ENCODE results near the gene ZSWIM9. TPM values are rescaled to one million over a fixed set of nuclear protein-coding genes. Genes with fewer than 3 reads are reported as not detected.

The ZSWIM9 gene
- total and polyA plus RNA-seq, 4 experiments from 2014 or later = 0.25 to 11.8 (median 6.1) TPM

DNA sequence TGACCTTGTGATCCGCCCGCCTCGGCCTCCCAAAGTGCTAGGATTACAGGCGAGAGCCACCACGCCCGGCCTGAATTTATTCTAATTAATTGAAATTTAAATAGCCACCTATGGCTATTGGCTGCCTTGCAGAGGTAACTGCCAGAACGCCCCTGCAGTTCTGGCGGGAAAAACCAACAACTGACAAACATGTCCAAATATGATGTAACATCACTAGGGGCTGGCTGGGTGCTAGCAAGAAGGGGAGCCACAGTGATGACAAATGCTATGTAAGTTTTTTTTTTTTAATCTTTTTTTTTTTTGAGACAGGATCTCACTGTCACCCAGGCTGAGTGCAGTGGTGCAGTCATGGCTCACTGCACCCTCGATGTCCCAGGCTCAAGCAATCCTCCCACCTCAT is 12.9 kb downstream of the ZSWIM9 start:
- H3K9me3 ChIP-seq (ENCODE audit: control insufficient read depth in 1 of 2, low read length in 2 of 2) = peaks cover 0 to 7% of the 10 kb centered on the region in 2 donors
- no peak overlapping the region for H3K4me3 Mint-ChIP-seq
- H3K27me3 ChIP-seq (ENCODE audit: insufficient read depth, low read length) = no peaks in the 10 kb centered on the region
- H3K27ac ChIP-seq (ENCODE audit: low read depth, low read length) = no peak overlapping the region
- H3K27me3 Mint-ChIP-seq = no peaks in the 10 kb centered on the region
- peaks cover 14 to 23% of the 10 kb centered on the region in 2 donors for H3K36me3 Mint-ChIP-seq
- DNase-seq = no peak
- no peak overlapping the region for H3K4me3 ChIP-seq (ENCODE audit: low read length in 2 of 2)
- H3K9me3 Mint-ChIP-seq = peaks cover 0 to 10% (median 5%) of the 10 kb centered on the region in 8 donors
- no peaks in the 10 kb centered on the region for H3K36me3 ChIP-seq (ENCODE audit: insufficient read depth, low read length)
- no peaks in the 10 kb centered on the region for H3K4me1 Mint-ChIP-seq
- H3K27ac Mint-ChIP-seq = no peak overlapping the region
- POLR2A ChIA-PET (ENCODE audit: partially characterized antibody) = no interaction called here
- intact Hi-C loops (cut with micrococcal nuclease) = no loop called here
- H3K4me1 ChIP-seq (ENCODE audit: insufficient read depth, low read length) = no peaks in the 10 kb centered on the region
- CTCF ChIA-PET (ENCODE audit: partially characterized antibody) = no interaction called here

DNA sequence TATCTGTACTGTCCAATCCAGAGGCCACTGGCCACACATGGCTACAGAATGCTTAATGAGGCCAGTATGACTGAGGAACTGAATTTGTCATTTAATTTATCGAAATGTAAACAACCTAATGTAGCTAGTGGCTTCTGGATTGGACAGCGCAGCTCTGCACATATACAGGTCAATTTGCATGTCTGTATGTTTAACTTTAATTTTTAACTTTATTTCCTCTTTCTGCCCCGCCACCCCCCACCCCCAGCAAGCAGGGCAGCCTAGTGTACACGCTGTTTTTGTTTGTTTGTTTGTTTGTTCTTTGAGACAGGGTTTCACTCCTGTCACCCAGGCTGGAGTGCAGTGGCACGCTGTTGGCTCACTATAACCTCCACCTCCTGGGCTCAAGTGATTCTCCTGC is 15.5 kb downstream of the ZSWIM9 start:
- no peak overlapping the region for H3K4me3 Mint-ChIP-seq
- Histone ChIP-seq H3K4me1 (ENCODE audit: insufficient read depth, low read length) (no peaks in the 10 kb centered on the region), H3K27ac (ENCODE audit: low read depth, low read length) (no peak overlapping the region), H3K9me3 (ENCODE audit: control insufficient read depth in 1 of 2, low read length in 2 of 2) (peaks cover 0 to 7% of the 10 kb centered on the region in 2 donors), H3K4me3 (ENCODE audit: low read length in 2 of 2) (no peak overlapping the region), H3K36me3 (ENCODE audit: insufficient read depth, low read length) (no peaks in the 10 kb centered on the region), H3K27me3 (ENCODE audit: insufficient read depth, low read length) (no peaks in the 10 kb centered on the region)
- H3K9me3 Mint-ChIP-seq = peaks cover 0 to 10% (median 5%) of the 10 kb centered on the region in 8 donors
- peaks cover 18 to 22% of the 10 kb centered on the region in 2 donors for H3K36me3 Mint-ChIP-seq
- no peaks in the 10 kb centered on the region for H3K27me3 Mint-ChIP-seq
- POLR2A ChIA-PET (ENCODE audit: partially characterized antibody) = no interaction called here
- H3K4me1 Mint-ChIP-seq = peaks cover 0 to 8% (median 3%) of the 10 kb centered on the region in 4 donors
- no peak for DNase-seq
- H3K27ac Mint-ChIP-seq = no peak overlapping the region
- CTCF ChIA-PET (ENCODE audit: partially characterized antibody) = interaction anchor here (0.7 kb wide), 1 partner anchor 8 kb away, joined by 3 read pairs; no protein-coding TSS in a partner anchor
- intact Hi-C loops (cut with micrococcal nuclease) = no loop called here

DNA sequence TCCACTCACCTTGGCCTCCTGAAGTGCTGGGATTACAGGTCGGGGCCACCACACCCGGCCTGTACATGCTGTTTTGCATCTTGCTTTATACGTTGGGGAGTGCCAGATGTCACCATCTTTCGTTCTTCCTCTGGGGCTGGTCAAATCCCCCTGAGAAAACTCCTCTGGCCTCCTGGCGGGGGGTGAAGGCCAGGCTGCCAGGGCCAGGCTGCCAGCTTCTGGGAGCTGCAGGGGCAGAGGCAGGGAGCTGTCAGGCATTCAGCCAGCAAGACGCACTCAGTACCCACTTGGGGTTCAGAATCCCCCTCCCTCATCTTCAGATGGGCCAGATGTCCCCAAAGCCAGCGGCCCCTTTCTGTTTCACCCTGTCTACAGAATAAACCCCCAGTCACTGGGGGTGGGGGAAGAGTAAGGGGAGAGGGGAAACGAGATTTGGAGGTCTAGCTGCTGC is 16.1 kb downstream of the ZSWIM9 start:
- Mint-ChIP-seq H3K36me3 (peaks cover 14 to 17% of the 10 kb centered on the region in 2 donors), H3K27ac (no peak overlapping the region), H3K4me3 (no peak overlapping the region), H3K27me3 (no peaks in the 10 kb centered on the region), H3K9me3 (peaks cover 0 to 6% (median 2%) of the 10 kb centered on the region in 8 donors), H3K4me1 (peaks cover 0 to 8% (median 3%) of the 10 kb centered on the region in 4 donors)
- no peak for DNase-seq
- intact Hi-C loops (cut with micrococcal nuclease) = no loop called here
- no peaks in the 10 kb centered on the region for H3K36me3 ChIP-seq (ENCODE audit: insufficient read depth, low read length)
- ChIA-PET CTCF (ENCODE audit: partially characterized antibody) (no interaction called here), POLR2A (ENCODE audit: partially characterized antibody) (no interaction called here)
- peaks cover 0 to 2% of the 10 kb centered on the region in 2 donors for H3K9me3 ChIP-seq (ENCODE audit: control insufficient read depth in 1 of 2, low read length in 2 of 2)
- no peaks in the 10 kb centered on the region for H3K4me1 ChIP-seq (ENCODE audit: insufficient read depth, low read length)
- H3K27ac ChIP-seq (ENCODE audit: low read depth, low read length) = no peak overlapping the region
- H3K27me3 ChIP-seq (ENCODE audit: insufficient read depth, low read length) = no peaks in the 10 kb centered on the region
- H3K4me3 ChIP-seq (ENCODE audit: low read length in 2 of 2) = no peak overlapping the region

DNA sequence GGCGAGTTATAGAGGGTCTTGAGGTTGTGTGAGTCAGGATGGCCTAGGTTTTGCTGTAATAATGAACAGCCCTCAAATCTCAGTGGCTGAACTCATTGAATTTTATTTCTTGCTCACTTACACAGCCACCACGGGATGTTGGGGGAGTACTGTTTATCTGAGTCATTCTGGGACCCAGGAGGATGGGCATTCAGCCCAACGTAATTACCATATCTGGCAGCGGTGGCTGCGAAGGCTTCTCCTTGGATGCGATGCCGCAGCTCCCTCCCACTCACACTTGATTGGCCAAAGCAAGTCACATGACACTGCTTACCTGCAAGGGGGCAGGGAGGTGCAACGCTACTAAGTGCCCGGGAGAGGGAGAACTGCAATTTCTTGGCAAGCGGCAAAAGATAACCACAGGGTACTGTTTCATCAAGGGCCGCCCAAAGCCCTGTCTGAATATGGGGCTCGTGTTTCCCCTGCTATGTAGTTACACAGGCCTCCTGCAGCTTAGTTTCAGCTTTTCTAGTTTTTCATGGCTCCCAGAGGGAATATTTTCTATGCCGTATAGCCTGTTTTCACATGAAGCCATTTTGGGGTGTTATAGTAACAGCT is 19.9 kb downstream of the ZSWIM9 start:
- intact Hi-C loops (cut with micrococcal nuclease) = loop anchor here (1.0 kb wide), 1 partner anchor 70 kb away; no protein-coding TSS in a partner anchor
- ChIA-PET CTCF (ENCODE audit: partially characterized antibody) (interaction anchor here (1.0 to 2.2 kb wide), 3 partner anchors 9 to 299 kb away, joined by 3 to 8 read pairs (median 3); no protein-coding TSS in a partner anchor), POLR2A (ENCODE audit: partially characterized antibody) (interaction anchor here (0.5 kb wide), 1 partner anchor 140 kb away, joined by 4 read pairs; no protein-coding TSS in a partner anchor)
- Mint-ChIP-seq H3K36me3 (peaks cover 8 to 10% of the 10 kb centered on the region in 2 donors), H3K9me3 (no peaks in the 10 kb centered on the region), H3K27me3 (no peaks in the 10 kb centered on the region), H3K27ac (peak overlapping the region in 3 of 7 donors; percentile 3 to 63 (median 29)), H3K4me1 (peaks cover 2 to 21% (median 4%) of the 10 kb centered on the region in 4 donors), H3K4me3 (no peak overlapping the region)
- H3K4me3 ChIP-seq (ENCODE audit: low read length in 2 of 2) = no peak overlapping the region
- H3K27ac ChIP-seq (ENCODE audit: low read depth, low read length) = no peak overlapping the region
- H3K9me3 ChIP-seq (ENCODE audit: control insufficient read depth in 1 of 2, low read length in 2 of 2) = no peaks in the 10 kb centered on the region
- H3K36me3 ChIP-seq (ENCODE audit: insufficient read depth, low read length) = no peaks in the 10 kb centered on the region
- peak; percentile 36 to 77 (median 54) for DNase-seq
- no peaks in the 10 kb centered on the region for H3K27me3 ChIP-seq (ENCODE audit: insufficient read depth, low read length)
- no peaks in the 10 kb centered on the region for H3K4me1 ChIP-seq (ENCODE audit: insufficient read depth, low read length)

DNA sequence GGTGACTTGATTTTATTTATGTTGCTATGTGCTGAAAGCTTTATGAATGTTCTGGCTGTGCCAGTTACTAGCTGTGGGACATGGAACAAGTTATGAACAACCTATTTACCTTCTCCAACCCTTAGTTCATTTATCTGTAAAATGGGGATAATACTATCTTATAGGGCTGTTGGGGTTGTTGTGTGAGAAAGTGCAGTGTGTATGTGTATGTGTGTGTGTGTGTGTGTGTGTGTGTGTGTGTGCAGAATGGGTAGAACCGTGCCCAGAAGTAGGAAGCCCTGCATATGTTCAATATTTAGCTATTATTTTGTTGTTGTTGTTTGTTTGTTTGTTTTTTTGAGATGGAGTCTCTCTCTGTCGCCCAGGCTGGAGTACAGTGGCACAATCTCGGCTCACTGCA is 20.4 kb downstream of the ZSWIM9 start:
- no peaks in the 10 kb centered on the region for H3K4me1 ChIP-seq (ENCODE audit: insufficient read depth, low read length)
- H3K9me3 ChIP-seq (ENCODE audit: control insufficient read depth in 1 of 2, low read length in 2 of 2) = no peaks in the 10 kb centered on the region
- Mint-ChIP-seq H3K36me3 (peaks cover 8 to 10% of the 10 kb centered on the region in 2 donors), H3K4me3 (no peak overlapping the region), H3K27me3 (no peaks in the 10 kb centered on the region), H3K27ac (peak overlapping the region in 3 of 7 donors; percentile 12 to 63 (median 29)), H3K4me1 (peaks cover 2 to 21% (median 4%) of the 10 kb centered on the region in 4 donors), H3K9me3 (no peaks in the 10 kb centered on the region)
- no peaks in the 10 kb centered on the region for H3K27me3 ChIP-seq (ENCODE audit: insufficient read depth, low read length)
- intact Hi-C loops (cut with micrococcal nuclease) = loop anchor here (1.0 kb wide), 1 partner anchor 69 kb away; no protein-coding TSS in a partner anchor
- H3K27ac ChIP-seq (ENCODE audit: low read depth, low read length) = no peak overlapping the region
- H3K36me3 ChIP-seq (ENCODE audit: insufficient read depth, low read length) = no peaks in the 10 kb centered on the region
- POLR2A ChIA-PET (ENCODE audit: partially characterized antibody) = interaction anchor here (0.5 kb wide), 1 partner anchor 140 kb away, joined by 4 read pairs; no protein-coding TSS in a partner anchor
- no peak for DNase-seq
- no peak overlapping the region for H3K4me3 ChIP-seq (ENCODE audit: low read length in 2 of 2)
- CTCF ChIA-PET (ENCODE audit: partially characterized antibody) = interaction anchor here (1.0 to 2.2 kb wide), 3 partner anchors 9 to 298 kb away, joined by 3 to 8 read pairs (median 3); no protein-coding TSS in a partner anchor

DNA sequence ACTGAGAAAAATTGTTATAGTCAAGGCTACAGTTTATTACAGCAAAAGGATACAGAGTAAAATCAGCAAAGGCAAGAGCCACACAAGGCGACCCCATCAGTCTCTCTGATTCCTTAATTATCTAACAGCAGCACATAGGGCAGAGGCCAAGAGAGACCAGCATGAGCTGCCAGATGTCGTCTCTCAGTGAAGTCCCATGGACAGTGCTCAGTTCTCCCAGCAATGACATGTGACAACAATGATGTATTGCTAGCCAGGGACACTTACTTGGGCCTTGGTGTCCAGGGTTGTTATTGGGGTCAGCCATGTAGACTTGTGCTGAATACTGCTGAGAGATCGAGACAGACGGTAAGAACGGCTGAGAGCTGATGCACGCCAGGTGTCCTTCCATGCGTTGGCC is 22.3 kb downstream of the ZSWIM9 start:
- H3K27ac Mint-ChIP-seq = peak overlapping the region in 3 of 7 donors; percentile 24 to 77 (median 42)
- H3K4me3 Mint-ChIP-seq = peak overlapping the region in 1 of 8 donors; percentile 5
- Histone ChIP-seq H3K4me1 (ENCODE audit: insufficient read depth, low read length) (no peaks in the 10 kb centered on the region), H3K9me3 (ENCODE audit: control insufficient read depth in 1 of 2, low read length in 2 of 2) (no peaks in the 10 kb centered on the region), H3K27me3 (ENCODE audit: insufficient read depth, low read length) (no peaks in the 10 kb centered on the region), H3K4me3 (ENCODE audit: low read length in 2 of 2) (no peak overlapping the region), H3K27ac (ENCODE audit: low read depth, low read length) (no peak overlapping the region), H3K36me3 (ENCODE audit: insufficient read depth, low read length) (no peaks in the 10 kb centered on the region)
- H3K4me1 Mint-ChIP-seq = peaks cover 4 to 21% (median 4%) of the 10 kb centered on the region in 4 donors
- POLR2A ChIA-PET (ENCODE audit: partially characterized antibody) = no interaction called here
- no peaks in the 10 kb centered on the region for H3K9me3 Mint-ChIP-seq
- intact Hi-C loops (cut with micrococcal nuclease) = no loop called here
- no peaks in the 10 kb centered on the region for H3K27me3 Mint-ChIP-seq
- no peak for DNase-seq
- CTCF ChIA-PET (ENCODE audit: partially characterized antibody) = interaction anchor here (2.1 kb wide), 1 partner anchor 10 kb away, joined by 12 read pairs; no protein-coding TSS in a partner anchor
- H3K36me3 Mint-ChIP-seq = peaks cover 8 to 9% of the 10 kb centered on the region in 2 donors

DNA sequence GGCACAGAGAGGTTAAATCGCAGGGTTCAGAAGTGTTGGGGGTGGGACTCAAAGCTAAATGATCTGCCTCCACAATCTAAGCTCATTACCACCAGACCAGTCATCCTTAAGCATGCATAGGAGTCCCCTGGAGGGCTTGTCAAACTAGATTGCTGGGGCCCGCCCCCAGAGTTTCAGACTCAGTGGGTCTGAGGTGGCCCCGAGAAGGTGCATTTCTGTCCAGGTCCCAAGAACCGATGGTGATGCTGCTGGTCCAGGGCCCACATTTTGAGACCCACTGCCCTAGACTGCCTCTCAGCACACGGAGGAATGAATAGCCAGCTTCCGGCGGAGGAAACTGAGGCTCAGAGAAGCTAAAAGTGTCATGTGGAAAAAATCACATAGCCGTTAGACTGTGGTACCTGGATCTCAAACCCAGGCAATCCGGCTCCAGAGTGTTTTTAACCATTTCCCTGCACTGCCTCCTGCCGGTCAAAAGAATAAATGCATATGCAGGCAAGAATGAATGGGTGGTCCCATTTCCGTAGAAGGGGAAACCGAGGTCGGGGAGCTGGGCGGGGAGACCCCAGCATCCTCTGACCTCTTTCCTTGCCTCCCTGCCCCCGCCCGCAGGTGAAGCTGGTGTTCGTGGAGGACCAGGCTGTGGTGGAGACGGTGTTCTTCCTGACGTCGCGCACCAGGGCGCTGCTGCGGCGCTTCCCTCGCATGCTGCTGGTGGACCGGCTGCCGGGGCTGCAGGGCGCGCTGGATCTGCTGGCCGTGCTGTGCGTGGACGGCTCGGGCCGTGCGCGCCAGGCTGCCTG is 23.8 kb downstream of the ZSWIM9 start:
- Histone ChIP-seq H3K36me3 (ENCODE audit: insufficient read depth, low read length) (no peaks in the 10 kb centered on the region), H3K4me1 (ENCODE audit: insufficient read depth, low read length) (no peaks in the 10 kb centered on the region), H3K9me3 (ENCODE audit: control insufficient read depth in 1 of 2, low read length in 2 of 2) (no peaks in the 10 kb centered on the region), H3K4me3 (ENCODE audit: low read length in 2 of 2) (no peak overlapping the region), H3K27ac (ENCODE audit: low read depth, low read length) (no peak overlapping the region), H3K27me3 (ENCODE audit: insufficient read depth, low read length) (no peaks in the 10 kb centered on the region)
- peaks cover 4 to 7% of the 10 kb centered on the region in 2 donors for H3K36me3 Mint-ChIP-seq
- H3K27ac Mint-ChIP-seq = peak overlapping the region in 2 of 7 donors; percentile 4 to 63
- DNase-seq = peak in 3 of 5 donors; percentile 18 to 39 (median 20)
- peaks cover 4 to 21% (median 4%) of the 10 kb centered on the region in 4 donors for H3K4me1 Mint-ChIP-seq
- H3K9me3 Mint-ChIP-seq = no peaks in the 10 kb centered on the region
- H3K27me3 Mint-ChIP-seq = no peaks in the 10 kb centered on the region
- ChIA-PET CTCF (ENCODE audit: partially characterized antibody) (interaction anchor here (0.5 to 2.1 kb wide), 7 partner anchors 9 to 253 kb away, joined by 3 to 12 read pairs (median 4); no protein-coding TSS in a partner anchor), POLR2A (ENCODE audit: partially characterized antibody) (interaction anchor here (1.7 kb wide), 1 partner anchor 9 kb away, joined by 7 read pairs; no protein-coding TSS in a partner anchor)
- peak overlapping the region in 1 of 8 donors; percentile 57 for H3K4me3 Mint-ChIP-seq
- intact Hi-C loops (cut with micrococcal nuclease) = no loop called here
